Breast epithelium (tissue), 3 donors: ENCODE data around the gene PTPN21.

Experiments
- CTCF ChIP-seq, 3 donors: fragments of 450-650 bp; IDR thresholded peaks; one replicate each; pipeline ENCODE4 v1.5.1; 2016 to 2017; ENCODE audit warnings: antibody characterized with exemption in 3 of 3, mild to moderate bottlenecking in 3 of 3, moderate library complexity in 3 of 3
- POLR2A ChIP-seq: fragments of 450-650 bp; IDR thresholded peaks from one replicate; pipeline ENCODE4 v1.6.1; 2016; ENCODE audit warnings: antibody characterized with exemption, mild to moderate bottlenecking, moderate library complexity

DNA sequence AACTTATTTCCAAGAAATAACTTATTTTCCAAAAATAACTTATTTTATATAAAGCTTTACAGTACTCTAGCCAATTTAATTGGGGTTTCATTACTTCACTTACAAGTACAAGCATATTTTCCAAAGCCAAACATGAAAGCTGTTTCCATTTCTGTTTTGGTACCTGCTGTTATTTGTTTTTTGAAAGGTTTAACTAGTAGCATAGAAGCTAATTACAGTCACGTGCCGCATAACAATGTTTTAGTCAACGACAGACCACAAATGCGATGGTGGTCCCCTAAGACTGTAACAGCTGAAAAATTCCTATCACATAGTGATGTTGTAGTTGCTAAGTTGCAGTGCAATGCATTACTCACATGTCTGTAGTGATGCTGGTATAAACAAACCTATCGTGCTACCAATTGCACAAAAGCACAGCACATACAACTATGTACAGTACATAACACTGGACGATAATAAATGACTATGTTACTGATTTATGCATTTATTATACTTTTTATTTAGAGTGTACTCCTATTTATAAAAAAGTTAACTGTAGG lies 21.7 kb downstream of the PTPN21 start:
- TF ChIP-seq CTCF (IDR thresholded peaks at IDR 0.05): no peak
- TF ChIP-seq POLR2A: no peak
